ENCODE measurements around the gene SLC24A4.

GRCh38 chr14:92411941-92412340 is 89.0 kb downstream of the SLC24A4 start:
- TF ChIP-seq, protein P1, sequence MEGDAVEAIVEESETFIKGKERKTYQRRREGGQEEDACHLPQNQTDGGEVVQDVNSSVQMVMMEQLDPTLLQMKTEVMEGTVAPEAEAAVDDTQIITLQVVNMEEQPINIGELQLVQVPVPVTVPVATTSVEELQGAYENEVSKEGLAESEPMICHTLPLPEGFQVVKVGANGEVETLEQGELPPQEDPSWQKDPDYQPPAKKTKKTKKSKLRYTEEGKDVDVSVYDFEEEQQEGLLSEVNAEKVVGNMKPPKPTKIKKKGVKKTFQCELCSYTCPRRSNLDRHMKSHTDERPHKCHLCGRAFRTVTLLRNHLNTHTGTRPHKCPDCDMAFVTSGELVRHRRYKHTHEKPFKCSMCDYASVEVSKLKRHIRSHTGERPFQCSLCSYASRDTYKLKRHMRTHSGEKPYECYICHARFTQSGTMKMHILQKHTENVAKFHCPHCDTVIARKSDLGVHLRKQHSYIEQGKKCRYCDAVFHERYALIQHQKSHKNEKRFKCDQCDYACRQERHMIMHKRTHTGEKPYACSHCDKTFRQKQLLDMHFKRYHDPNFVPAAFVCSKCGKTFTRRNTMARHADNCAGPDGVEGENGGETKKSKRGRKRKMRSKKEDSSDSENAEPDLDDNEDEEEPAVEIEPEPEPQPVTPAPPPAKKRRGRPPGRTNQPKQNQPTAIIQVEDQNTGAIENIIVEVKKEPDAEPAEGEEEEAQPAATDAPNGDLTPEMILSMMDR (IDR thresholded peaks at IDR 0.05): no peak
- no peak for TF ChIP-seq POLR2AphosphoS5 (IDR thresholded peaks at IDR 0.05)
- no peak for TF ChIP-seq POLR2A (IDR thresholded peaks at IDR 0.05)

Measured in breast epithelium (tissue), 3 donors.